Esophagus mucosa (tissue), 1 donor: ENCODE data around the gene MCC. TPM values are rescaled to one million over a fixed set of nuclear protein-coding genes. Genes with fewer than 3 reads are reported as not detected.

Experiments
- ATAC-seq: fragments of 200-7000 bp; cut with Tn5 transposase; one replicate; pipeline ENCODE4 v1.9.1; 2020
- total RNA-seq: library from RNA; stranded (reverse); gene quantifications from one replicate; pipeline ENCODE4 v1.2.4, GENCODE V29; 2023
- donor health status: DM: yes; HTN: yes; CAD: no.

Gene MCC
- total RNA-seq, 1 donor from 2014 or later = 37.6 TPM

DNA sequence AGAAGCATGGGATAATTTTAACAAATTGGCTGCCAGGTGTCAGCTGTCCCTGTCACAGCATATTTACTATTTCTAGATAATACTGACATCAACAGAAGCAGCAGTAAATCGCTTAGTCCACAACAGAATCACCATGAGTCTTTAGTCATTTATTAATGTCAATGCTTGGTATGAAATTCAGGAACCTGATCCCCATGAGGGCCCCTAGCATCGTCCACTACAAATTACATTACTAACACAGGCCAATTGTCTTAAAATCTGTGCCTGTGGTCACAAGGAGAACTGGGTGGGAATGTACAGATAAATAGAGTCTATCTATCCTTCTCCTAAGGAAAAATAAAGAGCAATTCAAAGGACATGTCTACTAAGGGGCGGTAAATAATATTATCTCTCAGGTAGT is 129.6 kb downstream of the MCC start:
- ATAC-seq = no peak

DNA sequence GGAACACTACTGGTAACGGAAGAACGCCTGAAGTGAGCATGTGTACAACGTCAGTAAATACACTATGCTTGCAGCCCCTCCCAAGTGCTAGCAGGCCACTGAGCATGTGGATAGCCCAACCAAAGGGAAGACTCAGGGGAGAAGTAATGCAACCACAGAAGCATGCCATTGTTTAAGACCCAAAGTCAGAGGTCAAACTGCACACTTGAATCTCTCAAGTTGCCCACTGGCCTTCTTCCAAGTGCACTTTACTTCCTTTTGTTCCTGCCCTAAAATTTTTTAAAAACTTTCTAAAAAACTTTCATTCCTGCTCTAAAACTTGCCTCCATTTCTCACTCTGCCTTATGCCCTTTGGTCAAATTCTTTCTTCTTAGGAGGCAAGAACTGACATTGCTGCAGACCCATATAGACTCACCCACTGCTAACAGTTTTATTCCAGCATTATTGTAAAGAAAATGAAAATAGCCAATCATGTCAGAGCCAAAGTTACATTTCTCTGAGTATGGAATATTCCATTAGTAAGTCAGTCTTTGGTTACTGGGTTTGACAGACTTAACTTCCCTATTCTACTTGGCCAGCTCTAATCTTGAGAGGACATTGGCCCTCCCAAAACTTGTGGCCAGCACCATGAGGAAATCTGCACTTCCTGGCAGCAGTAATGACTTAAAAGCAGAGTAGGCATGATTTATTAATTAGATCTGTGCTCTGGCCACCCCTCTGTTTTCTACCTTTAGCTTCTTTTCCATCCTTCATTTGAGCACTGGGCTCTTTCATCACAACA is 130.4 kb downstream of the MCC start:
- ATAC-seq = no peak

DNA sequence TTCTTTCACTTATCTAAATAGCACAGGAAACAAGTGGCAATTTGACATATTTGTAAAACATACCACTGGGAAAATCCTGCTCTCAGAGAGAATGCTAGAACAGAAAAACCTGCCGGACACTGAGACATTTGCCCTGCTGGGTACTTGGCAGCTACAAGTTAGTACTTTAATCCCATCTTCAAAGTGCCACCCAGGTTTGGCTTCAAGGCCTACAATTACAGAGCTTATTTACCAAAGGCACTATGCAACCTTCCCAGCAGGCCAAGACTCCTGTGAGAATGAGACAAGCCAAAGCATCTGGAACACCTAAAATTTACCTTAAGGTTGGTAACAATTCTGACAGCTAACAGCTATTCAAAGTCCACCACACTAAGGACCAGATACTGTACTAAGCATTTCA is 131.8 kb downstream of the MCC start:
- ATAC-seq = no peak

DNA sequence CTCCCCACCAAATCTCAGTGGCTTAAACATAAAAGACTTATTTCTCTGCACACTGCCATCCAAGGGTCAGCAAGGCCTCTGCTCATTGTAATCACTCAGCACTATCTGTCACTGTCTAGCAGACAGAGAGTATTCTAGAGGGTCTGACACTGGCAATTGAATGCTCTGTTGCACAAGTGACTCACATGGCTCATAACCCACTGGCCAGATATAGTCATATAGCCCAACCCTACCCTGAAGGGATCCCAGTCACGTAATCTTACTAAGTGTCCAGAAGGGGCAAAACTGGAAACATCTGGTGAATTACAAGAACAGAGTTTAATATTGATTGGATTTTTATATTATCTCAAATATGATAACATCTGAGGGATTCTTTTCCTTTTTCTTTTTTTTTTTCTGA is 134.2 kb downstream of the MCC start:
- ATAC-seq = no peak

DNA sequence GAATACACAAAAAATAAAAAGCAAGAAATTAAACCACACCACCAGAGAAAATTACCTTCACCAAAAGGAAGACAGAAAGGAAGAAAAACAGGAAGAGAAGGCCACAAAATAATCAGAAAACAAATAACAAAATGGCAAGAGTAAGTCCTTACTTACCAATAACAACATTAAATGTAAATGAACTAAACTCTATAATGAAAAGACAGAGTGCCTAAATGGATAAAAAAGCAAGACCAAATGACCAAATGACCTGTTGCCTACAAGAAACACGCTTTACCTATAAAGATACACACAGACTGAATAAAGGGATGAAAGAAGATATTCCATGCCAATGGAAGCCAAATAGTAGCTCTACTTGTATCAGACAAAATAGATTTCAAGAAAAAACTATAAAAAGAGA is 140.7 kb downstream of the MCC start:
- ATAC-seq = no peak

DNA sequence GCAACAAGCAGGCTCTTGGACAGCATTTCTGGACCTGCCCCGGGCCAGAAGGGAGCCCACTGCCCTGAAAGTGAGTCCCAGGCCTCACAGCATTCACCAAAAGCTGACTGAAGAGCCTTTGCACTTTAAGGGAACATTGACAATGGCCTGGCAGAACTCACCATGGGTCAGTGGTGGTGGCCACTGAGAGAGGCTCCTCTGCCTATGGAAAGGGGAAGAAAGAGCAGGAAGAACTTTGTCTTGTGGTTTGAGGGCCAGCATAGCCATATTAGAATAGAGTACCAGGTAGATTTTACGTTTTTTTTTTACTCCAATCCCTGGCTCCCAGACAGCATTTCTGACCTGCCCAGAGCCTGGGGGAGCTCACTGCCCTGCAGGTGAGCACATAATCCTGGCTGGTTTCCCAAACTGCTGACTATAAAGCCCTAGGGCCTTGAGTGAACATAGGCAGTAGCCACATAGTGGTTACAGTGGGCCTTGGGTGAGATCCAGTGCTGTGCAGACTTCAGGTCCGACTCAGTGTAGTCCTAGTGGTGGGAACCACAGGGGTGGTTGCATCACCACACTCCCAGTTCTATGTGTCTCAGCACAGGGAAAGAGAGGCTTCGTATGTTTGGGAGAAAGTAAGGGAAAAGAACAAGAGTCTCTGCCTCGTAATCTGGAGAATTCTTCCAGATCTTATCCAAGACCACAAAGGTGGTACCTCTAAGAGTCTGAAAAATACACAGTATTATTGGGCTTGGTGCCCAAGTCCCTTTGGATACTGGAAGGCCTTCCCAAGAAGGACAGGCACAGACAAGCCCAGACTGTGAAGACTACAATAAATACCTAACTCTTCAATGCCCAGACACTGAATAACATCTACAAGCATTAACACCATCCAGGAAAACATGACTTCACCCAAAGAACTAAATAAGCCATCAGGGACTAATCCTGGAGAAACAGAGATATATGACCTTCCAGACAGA is 143.0 kb downstream of the MCC start:
- ATAC-seq = peak; percentile 63

DNA sequence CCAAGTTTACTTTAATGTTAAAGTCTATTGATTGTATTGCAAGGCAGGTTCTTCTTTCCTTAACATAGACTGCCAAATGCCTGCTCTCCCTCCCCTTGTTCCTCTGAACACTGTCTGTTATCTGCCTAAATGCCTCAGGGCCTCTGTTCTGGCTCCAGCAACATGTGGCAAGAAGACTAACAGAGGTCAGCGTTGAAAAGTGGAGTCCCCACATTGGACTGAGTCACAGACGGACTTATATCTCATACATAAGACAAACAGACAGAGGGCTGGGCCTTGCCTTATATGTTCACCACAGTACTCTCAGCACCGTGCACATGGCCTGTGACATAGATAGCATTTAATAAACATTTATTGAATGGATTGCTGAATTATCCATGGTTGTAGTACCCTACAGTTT is 144.9 kb downstream of the MCC start:
- ATAC-seq = peak; percentile 60

DNA sequence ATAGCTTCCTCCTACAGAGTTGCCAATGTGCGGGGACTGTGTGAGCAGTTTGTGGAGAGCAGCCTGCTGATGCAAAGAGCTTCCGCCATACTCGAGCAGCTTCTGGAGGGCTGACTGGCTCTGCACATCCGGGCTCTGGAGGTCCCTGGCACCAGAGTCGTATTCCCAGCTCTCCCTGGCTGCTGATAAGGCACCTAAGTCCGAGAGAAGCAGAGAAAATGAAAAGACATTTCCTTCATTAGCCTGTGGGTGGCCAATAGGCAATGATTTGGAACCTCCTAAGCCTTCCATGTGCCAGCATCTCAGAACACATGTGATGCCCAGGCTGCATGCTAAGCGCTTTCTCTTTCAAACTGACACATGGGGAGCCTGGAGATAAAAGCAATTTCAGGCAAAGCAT is 147.7 kb downstream of the MCC start:
- ATAC-seq = no peak

DNA sequence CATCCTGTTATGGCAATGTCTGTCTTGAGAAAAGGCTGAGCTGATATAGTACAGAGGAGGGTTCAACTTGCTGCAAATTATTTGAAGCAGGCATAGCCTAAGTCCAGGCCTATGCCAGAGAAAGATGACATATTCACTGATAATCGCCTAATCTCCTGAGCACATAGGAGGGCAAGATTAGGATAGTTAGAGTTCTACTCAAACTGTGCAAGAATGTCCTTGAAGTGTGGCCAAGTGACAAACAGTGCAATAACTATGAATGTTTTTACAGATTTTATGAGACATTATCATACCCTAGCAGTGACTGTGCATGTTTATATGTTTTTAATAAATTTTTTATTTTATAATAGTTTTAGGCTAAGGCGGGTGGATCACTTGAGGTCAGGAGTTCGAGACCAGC is 149.6 kb downstream of the MCC start:
- ATAC-seq = no peak

DNA sequence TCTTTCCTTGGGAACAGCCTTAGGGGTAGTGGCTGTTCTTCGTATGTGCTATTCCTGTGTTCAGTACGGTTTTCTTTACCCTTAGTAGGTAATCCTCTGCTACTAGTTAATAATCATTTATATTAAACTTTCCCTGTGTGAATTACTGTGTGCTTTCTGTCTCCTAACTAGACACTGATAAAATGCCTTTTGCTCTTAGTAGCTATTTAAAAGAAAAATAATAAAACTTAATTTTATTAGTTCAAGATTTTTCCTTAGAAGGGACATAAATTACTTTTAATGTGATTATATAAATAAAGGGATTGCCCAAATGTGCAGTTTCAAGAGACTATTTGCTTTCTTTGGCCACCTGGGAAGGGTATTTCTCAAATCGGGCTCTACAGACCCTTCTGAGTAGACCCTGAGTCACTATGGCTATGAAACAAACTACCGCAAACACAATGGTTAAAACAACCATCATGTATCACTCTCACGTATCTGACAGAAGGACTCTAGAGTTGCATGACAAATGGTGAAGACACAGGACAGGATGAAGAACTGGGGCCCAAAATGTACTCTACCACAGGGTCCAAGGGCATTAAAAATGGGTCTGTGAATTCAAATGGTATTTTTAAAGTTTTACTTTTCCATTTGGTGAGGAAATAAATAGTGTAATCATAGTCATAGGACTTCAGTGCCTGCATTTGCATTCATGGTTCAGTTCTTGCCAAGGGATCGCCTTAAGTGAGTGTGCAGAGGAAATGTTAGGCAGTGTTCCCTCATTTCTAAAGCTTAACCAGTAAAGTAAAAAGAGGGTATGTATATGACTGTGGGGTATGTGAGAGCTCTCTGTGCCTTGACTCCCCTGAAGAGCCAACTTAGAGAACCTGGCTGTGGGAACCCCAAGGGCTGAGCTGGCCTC is 150.5 kb downstream of the MCC start:
- ATAC-seq = no peak

DNA sequence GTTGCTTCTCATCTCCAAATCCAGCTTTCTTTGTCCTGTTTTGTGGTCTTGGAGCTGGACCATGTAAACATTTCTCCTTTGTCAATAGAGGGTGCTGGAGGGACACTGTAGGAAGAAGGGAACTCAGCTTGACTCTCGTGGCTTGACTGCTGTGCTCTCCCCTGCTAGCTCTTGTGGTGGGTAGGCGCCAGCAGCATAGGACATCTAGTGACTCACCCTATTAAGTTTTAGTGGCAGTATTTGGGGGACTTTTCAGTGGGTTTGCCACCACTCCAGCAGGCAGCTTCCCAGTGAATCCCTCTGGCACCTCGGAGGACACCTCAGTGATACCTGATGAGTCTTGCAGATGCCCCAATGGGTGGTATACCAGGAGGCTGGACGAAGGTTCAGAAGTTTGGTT is 151.3 kb downstream of the MCC start:
- ATAC-seq = peak; percentile 56

DNA sequence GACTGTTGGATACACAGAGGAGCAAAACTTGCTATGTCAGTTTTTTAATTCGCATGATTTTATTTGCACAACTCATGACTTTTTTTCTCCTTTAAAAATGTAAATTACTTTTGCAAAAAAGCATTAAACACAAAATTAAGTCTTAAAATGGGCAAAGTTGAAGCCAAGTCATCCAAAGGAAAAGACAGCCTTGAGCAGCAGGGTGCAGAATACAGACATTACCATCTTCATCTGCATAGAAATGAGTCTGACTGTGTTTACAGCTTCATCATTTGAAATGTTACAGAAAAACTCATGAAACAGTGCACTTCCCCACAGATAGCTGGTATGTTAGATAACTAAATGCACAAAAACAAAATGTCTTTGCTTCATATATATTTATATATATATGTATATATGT is 154.8 kb downstream of the MCC start:
- ATAC-seq = no peak

DNA sequence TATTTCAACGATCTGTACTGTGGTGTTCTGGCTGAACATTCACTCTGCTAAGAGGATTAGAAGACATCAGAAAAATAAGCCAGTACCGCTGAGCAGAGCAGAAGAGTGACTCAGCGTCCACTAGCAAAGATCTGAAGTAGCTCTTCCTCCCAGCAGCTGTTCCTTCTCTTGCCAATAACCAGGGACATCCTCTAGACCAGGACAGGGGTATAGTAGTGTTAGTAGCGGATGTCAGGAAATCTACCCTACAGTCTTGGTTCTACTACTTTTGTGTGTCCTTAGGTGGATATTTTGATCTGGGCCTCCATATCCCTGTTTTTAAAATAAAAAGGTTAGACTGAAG is 157.1 kb downstream of the MCC start:
- peak; percentile 61 for ATAC-seq

DNA sequence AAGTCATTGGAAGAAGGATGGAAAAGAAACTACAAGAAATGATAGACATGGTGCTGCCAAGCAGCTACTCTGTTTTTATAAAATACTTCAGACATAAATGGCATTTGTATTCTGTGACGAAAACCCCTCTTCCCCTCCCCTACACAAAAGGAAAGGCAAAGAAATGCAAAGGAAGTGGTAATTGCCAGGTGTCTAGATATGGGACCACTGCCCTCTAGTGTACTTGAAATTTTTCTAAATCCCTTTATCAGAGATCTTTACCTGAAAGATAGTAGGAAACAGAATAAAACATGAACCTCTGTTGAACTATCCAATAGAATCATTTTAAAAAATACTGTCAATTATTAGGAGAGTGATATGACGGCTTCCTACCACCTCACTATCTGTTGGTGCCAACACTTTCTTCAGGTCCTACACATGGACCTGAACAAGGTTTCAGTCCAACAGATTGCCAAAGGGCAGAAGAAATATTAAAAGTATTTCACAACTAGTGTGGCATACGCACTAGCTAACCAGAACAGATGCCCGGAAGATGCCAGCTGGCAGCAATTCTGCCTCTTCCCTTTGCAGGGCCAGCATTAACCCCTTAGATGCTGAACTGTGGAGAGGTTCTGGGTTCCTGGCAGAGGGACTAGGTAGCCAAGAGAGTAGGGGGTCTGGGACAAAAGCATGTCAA is 157.6 kb downstream of the MCC start:
- peak; percentile 41 for ATAC-seq

DNA sequence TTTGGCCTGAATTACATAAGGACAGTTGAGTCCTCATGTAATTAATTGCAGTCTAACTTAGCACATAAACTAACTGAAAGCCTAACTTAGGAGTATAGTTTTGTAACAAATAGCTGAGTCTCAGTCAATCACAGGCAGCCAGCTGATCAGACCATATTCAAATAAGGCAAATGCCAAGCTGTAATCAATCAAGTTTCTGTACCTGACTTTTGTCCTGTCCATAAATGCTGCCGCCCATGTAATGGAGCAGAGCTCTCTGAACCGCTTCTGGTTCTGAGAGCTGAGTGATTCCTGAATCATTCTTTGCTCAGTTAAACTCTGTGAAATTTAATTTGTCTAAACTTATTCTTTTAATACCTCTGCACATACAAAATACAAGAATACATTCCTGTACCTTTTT is 158.3 kb downstream of the MCC start:
- ATAC-seq = no peak

DNA sequence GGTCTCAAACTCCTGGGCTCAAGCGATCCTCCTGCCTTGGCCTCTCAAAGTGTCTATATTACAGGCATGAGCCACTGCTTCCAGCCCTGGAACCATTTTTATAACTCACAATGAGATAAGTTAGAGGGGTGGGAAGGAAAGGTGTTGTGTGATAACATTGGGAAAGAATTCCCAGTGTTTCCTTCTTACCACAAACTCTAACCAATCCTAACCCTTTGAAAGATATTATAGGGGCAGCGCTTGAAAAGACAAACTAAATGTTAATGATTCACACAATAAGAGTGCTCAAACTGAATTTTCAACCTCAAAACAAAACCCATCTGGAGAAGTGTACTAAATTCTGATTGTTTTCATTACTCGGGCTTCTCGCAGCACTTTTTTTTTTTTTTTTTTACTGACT is 163.2 kb downstream of the MCC start:
- no peak for ATAC-seq

DNA sequence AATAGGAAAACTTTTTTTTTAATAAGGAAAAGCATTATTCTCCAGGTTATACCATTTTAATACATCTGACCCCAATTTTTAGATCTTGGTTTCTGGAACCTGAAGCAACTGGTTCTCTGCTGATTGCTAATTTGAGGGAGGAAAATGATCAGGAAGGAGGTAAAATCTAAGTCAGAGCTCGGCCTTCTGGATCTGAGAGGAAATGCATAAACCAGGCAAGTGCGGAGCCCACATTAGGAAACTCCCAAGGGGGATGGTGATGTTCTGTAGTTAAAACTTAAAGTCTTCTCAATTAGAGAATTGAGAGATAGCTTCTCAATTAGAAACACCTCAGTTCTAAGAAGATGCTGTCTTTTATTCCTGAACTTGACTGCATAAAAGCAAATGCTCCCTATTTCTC is 167.0 kb downstream of the MCC start:
- ATAC-seq = no peak

DNA sequence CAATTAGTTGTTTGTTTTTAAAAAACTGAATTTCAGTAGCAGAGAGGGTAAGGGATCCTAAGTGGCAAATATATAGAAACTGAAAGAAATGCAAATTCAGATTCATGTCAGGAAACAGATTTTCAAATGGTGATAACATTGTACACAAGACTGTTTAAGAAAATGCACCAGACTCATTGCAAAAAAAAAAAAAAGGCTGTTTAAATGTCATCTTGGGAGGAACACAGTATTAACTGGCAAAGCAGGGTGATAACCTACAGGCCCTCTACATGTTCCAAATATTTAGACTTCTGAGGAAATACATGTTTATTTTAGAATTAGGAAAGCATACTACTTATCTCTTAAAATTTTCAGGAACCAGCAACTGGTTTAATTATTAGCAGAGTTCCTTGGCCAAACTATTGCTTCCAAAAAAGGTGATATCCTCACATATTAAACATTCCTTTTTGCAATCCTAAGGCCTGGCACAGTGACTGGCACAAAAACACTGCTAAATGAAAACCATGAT is 167.9 kb downstream of the MCC start:
- no peak for ATAC-seq

DNA sequence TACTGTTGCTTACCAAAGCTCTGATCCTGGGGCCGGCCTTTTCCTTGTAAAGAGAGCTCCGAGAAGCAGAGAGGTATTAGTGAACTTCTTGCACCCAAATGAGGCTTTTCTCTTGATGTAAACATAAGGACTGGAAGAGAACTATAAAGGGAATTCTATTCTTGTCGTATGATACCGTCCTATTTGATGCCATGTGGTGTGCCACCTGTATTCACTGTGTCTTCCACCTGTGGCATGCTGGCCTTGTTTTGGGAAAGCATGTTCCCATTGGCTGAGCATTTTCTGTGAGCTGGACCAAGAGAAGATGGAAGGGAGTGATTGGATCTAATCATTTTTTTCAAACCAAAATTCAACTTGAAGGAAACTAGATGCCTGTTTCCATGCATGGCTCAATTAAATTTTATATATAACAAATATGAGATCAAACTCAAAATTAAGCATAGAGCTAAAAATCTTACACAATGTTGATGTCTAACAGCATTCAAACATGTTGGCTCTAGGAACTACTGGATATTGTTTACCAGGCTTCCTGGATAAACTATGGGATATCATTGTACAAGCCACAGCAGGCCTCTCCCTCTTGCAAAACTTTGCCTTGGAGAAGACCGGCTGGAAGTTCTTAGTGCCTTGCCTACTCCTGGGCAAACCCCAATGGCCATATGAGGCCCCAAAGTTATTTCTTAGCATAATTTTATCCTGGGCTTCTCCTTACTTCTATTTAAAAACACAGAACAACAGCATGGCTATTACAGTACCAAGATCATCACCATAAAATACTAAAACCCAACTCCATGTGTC is 168.8 kb downstream of the MCC start:
- peak; percentile 41 for ATAC-seq

DNA sequence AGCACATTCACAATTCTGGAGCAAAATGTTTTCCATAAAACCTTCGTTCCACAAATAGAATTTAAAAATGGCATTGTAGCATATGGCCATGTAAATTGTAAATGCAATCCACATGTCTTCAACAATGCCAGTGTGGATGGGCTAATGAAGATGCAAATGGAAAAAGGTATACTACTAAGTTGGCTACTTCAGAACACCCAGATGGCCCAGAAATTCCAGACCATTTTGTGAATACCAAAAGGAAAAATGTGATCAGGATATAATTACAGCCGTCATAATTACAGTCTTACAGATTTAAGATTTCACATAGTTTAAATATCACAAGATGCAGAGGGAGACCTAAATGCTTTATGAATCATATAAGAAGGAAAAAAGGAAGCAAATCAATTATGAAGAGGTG is 170.6 kb downstream of the MCC start:
- no peak for ATAC-seq

DNA sequence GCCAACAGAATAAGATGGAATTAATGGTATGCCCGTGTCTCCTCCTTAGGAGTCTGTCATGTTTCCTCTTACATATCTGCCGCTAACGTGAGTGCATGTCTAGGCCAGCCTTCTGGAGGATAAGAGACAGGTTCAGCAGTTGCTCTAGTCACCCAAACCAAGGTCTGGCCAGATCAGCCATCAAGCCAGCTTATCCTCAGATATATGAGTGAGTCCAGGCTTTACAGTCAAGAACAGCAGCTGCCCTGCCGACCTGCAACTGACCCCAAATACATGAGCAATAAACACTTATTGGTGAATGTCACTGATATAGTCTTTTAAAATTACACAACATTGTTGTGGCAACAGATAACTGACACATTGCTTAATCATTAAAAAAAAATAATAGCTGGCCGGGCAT is 177.0 kb downstream of the MCC start:
- peak; percentile 91 for ATAC-seq
